H1 (cell line): ENCODE measurements around the gene RALA.

Source experiments
- CBX8 ChIP-seq: fragments of 300-800, 300-1000 bp; sonication (generic); IDR thresholded peaks from 2 replicates; pipeline ENCODE4 v1.7.1; 2016; ENCODE audit warnings: low read depth, low read length, borderline replicate concordance
- CEBPB ChIP-seq: IDR thresholded peaks from 2 replicates; pipeline ENCODE4 v1.6.1; 2012; ENCODE audit warnings: low read depth, low read length
- CTCF ChIP-seq, 3 experiments: IDR thresholded peaks; 1 replicate in 2 of 3; 2 replicates in 1 of 3; pipeline versions ENCODE4 v1.5.1 to v1.6.1; 2011; ENCODE audit warnings: low read length in 3 of 3, mild to moderate bottlenecking in 3 of 3, inconsistent platforms in 2 of 3, low read depth in 1 of 3, moderate library complexity in 1 of 3; ENCODE audit not compliant: insufficient read depth in 1 of 3; ENCODE audit errors: control extremely low read depth in 1 of 3
- EZH2 ChIP-seq: fragments of 200-600 bp; sonication (generic); IDR thresholded peaks from 2 replicates; pipeline ENCODE4 v1.7.1; 2012; ENCODE audit warnings: low read depth, mild to moderate bottlenecking, moderate library complexity, low read length, inconsistent platforms; ENCODE audit not compliant: severe bottlenecking
- FOSL1 ChIP-seq: IDR thresholded peaks from 2 replicates; pipeline ENCODE4 v1.6.1; 2011; ENCODE audit warnings: mild to moderate bottlenecking, low read depth, low read length, moderate library complexity; ENCODE audit not compliant: insufficient read depth
- HDAC6 ChIP-seq: IDR thresholded peaks from one replicate; pipeline ENCODE4 v1.7.1; 2012; ENCODE audit warnings: low read depth, mild to moderate bottlenecking, inconsistent platforms, low read length, moderate library complexity
- POLR2A ChIP-seq, 2 experiments: IDR thresholded peaks; 1 replicate in 1 of 2; 2 replicates in 1 of 2; pipeline ENCODE4 v1.6.1; 2011; ENCODE audit warnings: low read depth in 2 of 2, low read length in 2 of 2, mild to moderate bottlenecking in 2 of 2; ENCODE audit errors: control extremely low read depth in 1 of 2
- ZNF274 ChIP-seq: IDR thresholded peaks from 2 replicates; pipeline ENCODE4 v1.7.0; 2012; ENCODE audit warnings: low read length, borderline replicate concordance; ENCODE audit errors: extremely low read depth

GRCh38 chr7:39745320-39745719, 121.9 kb downstream of the RALA start:
- no peak for TF ChIP-seq CBX8
- no peak for TF ChIP-seq CEBPB
- no peak for TF ChIP-seq EZH2
- no peak for TF ChIP-seq ZNF274
- TF ChIP-seq POLR2A (IDR thresholded peaks at IDR 0.05; ENCODE audit: control extremely low read depth in 1 of 2, low read depth in 2 of 2, low read length in 2 of 2): no peak
- no peak for TF ChIP-seq CTCF (IDR thresholded peaks at IDR 0.05; ENCODE audit: control extremely low read depth in 1 of 3, insufficient read depth in 1 of 3, low read depth in 1 of 3, low read length in 3 of 3)
- no peak for TF ChIP-seq HDAC6
- no peak for TF ChIP-seq FOSL1
